ENCODE measurements around the gene MCRIP1.

Gene MCRIP1, protein sequence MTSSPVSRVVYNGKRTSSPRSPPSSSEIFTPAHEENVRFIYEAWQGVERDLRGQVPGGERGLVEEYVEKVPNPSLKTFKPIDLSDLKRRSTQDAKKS

GRCh38 chr17:81833160-81833920, at the start of gene MCRIP1:
Gene MCRIP1, minus strand, starts transcription at chr17:81833291. Its CDS starts 8,785 bp downstream, at chr17:81824506.
- peak within 1 kb of the TSS; percentile 87 for H3K9ac ChIP-seq (ENCODE audit: low read length)
- H3K4me1 ChIP-seq (ENCODE audit: control insufficient read depth, insufficient read depth, low read length): peaks cover 14% of the 10 kb centered on the region
- no peaks in the 10 kb centered on the region for H3K36me3 ChIP-seq (ENCODE audit: control insufficient read depth, insufficient read depth, low read length)
- H3K9me3 ChIP-seq (ENCODE audit: control insufficient read depth, low read length): no peaks in the 10 kb centered on the region
- H3K27me3 ChIP-seq (ENCODE audit: control insufficient read depth, insufficient read depth, low read length): no peaks in the 10 kb centered on the region
- peak within 1 kb of the TSS; percentile 74 for H3K4me3 ChIP-seq (ENCODE audit: low read length)

- Histone ChIP-seq H3K9me3 (ENCODE audit: control insufficient read depth, low read length) (no peaks in the 10 kb centered on the region), H3K9ac (ENCODE audit: low read length) (no peak overlapping the region), H3K36me3 (ENCODE audit: control insufficient read depth, insufficient read depth, low read length) (no peaks in the 10 kb centered on the region)
Observed at GRCh38 chr17:81879121-81879520, 46.0 kb upstream of the MCRIP1 start.

DNA sequence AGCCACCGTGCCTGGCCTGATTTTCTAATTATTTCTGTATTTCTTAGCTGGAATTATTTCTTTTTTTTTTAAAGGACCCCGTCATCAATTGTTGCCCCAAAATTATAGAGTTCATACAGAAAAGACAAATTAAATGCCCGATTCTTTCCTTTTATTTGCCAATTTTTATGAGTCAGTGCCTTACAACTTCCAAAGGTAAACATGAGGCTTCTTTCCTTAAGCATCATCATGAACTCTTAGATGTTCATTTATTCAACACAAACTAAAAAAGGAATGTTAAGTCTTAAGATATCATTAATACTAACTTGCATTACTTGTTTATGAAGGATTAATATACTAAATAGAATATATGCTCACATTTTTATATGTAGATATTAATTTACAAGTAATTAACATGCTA, 45.2 kb upstream of the MCRIP1 start:
- no peaks in the 10 kb centered on the region for H3K36me3 ChIP-seq (ENCODE audit: control insufficient read depth, insufficient read depth, low read length)

More at GRCh38 chr17:81879121-81879520, 46.0 kb upstream of the MCRIP1 start:
- no peak overlapping the region for H3K4me3 ChIP-seq (ENCODE audit: low read length)
- H3K27me3 ChIP-seq (ENCODE audit: control insufficient read depth, insufficient read depth, low read length): no peaks in the 10 kb centered on the region
- H3K4me1 ChIP-seq (ENCODE audit: control insufficient read depth, insufficient read depth, low read length): peaks cover 7% of the 10 kb centered on the region

GRCh38 chr17:81877569-81877968, 44.5 kb upstream of the MCRIP1 start:
- H3K27me3 ChIP-seq (ENCODE audit: control insufficient read depth, insufficient read depth, low read length): no peaks in the 10 kb centered on the region
- H3K4me3 ChIP-seq (ENCODE audit: low read length): no peak overlapping the region
- no peaks in the 10 kb centered on the region for H3K36me3 ChIP-seq (ENCODE audit: control insufficient read depth, insufficient read depth, low read length)
- no peak overlapping the region for H3K9ac ChIP-seq (ENCODE audit: low read length)
- peaks cover 7% of the 10 kb centered on the region for H3K4me1 ChIP-seq (ENCODE audit: control insufficient read depth, insufficient read depth, low read length)
- H3K9me3 ChIP-seq (ENCODE audit: control insufficient read depth, low read length): no peaks in the 10 kb centered on the region

More for the DNA sequence above, 45.2 kb upstream of the MCRIP1 start:
- H3K4me3 ChIP-seq (ENCODE audit: low read length): no peak overlapping the region
- H3K9me3 ChIP-seq (ENCODE audit: control insufficient read depth, low read length): no peaks in the 10 kb centered on the region
- peaks cover 7% of the 10 kb centered on the region for H3K4me1 ChIP-seq (ENCODE audit: control insufficient read depth, insufficient read depth, low read length)
- no peaks in the 10 kb centered on the region for H3K27me3 ChIP-seq (ENCODE audit: control insufficient read depth, insufficient read depth, low read length)
- H3K9ac ChIP-seq (ENCODE audit: low read length): no peak overlapping the region

- H3K4me1 ChIP-seq (ENCODE audit: control insufficient read depth, insufficient read depth, low read length): peaks cover 42% of the 10 kb centered on the region
- H3K27me3 ChIP-seq (ENCODE audit: control insufficient read depth, insufficient read depth, low read length): no peaks in the 10 kb centered on the region
- peak overlapping the region; percentile 95 for H3K4me3 ChIP-seq (ENCODE audit: low read length)
- H3K9me3 ChIP-seq (ENCODE audit: control insufficient read depth, low read length): no peaks in the 10 kb centered on the region
- peaks cover 11% of the 10 kb centered on the region for H3K36me3 ChIP-seq (ENCODE audit: control insufficient read depth, insufficient read depth, low read length)
- H3K9ac ChIP-seq (ENCODE audit: low read length): peak overlapping the region; percentile 86
Observed at GRCh38 chr17:81871387-81872230, 38.5 kb upstream of the MCRIP1 start.

DNA sequence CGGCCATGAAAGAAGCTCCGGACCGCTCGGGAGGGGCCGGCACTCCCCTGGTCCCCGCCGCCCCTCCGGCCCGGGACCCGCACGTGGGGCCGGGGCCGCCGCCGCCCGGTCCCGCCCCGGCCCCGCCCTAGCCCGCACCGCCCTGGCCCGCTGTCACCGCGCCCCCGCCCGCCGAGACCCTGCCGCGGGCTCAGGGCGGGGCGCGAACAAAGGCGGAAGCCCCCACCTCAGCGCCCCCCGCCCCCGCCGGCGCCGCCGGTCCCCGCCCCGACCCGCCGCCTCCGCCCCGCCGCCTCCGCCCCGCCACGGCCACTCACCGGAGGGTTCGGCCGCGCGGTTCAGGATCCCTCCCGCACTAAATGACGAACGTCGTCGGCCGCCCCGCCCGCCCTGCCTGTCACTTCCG, 37.9 kb upstream of the MCRIP1 start, which contains the start of gene ARHGDIA:
Gene ARHGDIA, minus strand, starts transcription at position 357 of the 406 bp plus-strand sequence. CDS start 1,407 bp downstream, outside the sequence.
- Histone ChIP-seq H3K9ac (ENCODE audit: low read length) (peak within 1 kb of the TSS; percentile 91), H3K4me3 (ENCODE audit: low read length) (peak within 1 kb of the TSS; percentile 95), H3K4me1 (ENCODE audit: control insufficient read depth, insufficient read depth, low read length) (peaks cover 48% of the 10 kb centered on the region), H3K27me3 (ENCODE audit: control insufficient read depth, insufficient read depth, low read length) (no peaks in the 10 kb centered on the region), H3K9me3 (ENCODE audit: control insufficient read depth, low read length) (no peaks in the 10 kb centered on the region), H3K36me3 (ENCODE audit: control insufficient read depth, insufficient read depth, low read length) (peaks cover 11% of the 10 kb centered on the region)

DNA sequence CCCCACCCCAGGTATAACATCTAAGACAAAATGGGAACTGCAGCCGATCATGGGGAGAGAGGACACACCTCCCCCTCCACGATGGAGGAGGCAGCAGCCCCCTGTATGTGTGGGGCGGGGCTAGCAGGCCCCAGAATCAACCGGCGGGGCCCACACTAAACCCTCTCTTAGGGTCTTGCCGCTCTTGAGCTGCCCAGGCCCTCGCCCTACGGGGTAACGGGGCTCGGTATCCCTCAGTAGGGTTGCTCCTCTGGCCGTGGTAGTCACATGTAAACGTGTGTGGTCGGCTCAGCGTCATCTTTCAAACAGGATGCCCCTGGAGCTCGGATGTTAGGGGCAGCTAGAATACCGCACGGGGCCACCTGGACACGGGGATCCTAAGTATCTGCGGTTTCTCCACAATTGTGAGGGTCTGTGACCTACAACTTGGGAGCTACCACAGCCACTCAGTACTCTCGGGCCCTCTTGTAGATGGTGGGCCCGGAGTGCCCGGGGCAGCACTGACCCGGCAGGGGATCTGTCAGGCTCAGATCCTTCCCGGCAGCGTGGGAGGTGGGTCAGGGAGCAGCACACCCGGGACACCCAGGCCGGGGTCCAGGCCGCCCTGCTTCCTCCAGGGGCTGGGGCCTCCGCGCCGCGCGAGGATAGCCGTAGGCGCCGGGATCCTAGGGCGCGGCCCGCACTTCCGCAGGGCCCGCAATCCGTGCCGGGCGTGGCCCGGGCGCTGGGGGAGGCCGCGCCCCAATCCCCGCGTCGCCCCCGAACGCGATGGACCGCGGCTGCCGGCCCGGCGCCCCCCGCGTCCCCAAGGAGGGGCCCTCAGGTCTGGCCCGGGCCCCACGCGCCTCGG, 37.3 kb upstream of the MCRIP1 start:
- Histone ChIP-seq H3K36me3 (ENCODE audit: control insufficient read depth, insufficient read depth, low read length) (peaks cover 11% of the 10 kb centered on the region), H3K4me3 (ENCODE audit: low read length) (peak overlapping the region; percentile 90), H3K4me1 (ENCODE audit: control insufficient read depth, insufficient read depth, low read length) (peaks cover 53% of the 10 kb centered on the region), H3K9ac (ENCODE audit: low read length) (peak overlapping the region; percentile 91), H3K9me3 (ENCODE audit: control insufficient read depth, low read length) (no peaks in the 10 kb centered on the region), H3K27me3 (ENCODE audit: control insufficient read depth, insufficient read depth, low read length) (no peaks in the 10 kb centered on the region)

GRCh38 chr17:81869221-81870130, 36.4 kb upstream of the MCRIP1 start:
- peak overlapping the region; percentile 90 for H3K4me3 ChIP-seq (ENCODE audit: low read length)
- H3K27me3 ChIP-seq (ENCODE audit: control insufficient read depth, insufficient read depth, low read length): no peaks in the 10 kb centered on the region
- peaks cover 62% of the 10 kb centered on the region for H3K4me1 ChIP-seq (ENCODE audit: control insufficient read depth, insufficient read depth, low read length)
- H3K9me3 ChIP-seq (ENCODE audit: control insufficient read depth, low read length): no peaks in the 10 kb centered on the region
- peak overlapping the region; percentile 91 for H3K9ac ChIP-seq (ENCODE audit: low read length)
- peaks cover 11% of the 10 kb centered on the region for H3K36me3 ChIP-seq (ENCODE audit: control insufficient read depth, insufficient read depth, low read length)

DNA sequence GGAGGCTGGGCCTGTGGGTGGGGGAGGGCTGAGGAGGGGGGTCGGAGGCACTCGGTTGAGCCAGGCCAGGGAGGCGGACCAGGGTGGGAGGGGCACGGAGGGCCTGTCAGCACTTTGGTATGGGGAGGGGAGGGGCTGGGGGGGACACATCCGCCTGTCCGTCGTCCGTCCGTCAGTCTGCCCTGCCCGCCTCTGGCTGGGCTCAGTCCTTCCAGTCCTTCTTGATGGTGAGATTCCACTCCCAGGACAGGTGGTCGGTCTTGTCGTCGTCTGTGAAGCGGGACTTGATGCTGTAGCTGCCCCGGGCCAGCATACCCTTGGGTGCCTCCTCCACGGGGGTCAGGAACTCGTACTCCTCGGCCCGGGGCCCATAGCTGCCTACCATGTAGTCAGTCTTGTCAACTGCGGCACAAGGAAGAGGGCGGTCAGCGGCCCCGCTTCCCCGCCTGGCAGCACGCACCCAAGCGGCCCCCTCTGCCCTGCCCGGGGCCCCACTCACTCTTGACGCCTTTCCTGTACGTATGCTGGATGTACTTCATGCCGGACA, 35.7 kb upstream of the MCRIP1 start:
- Histone ChIP-seq H3K36me3 (ENCODE audit: control insufficient read depth, insufficient read depth, low read length) (peaks cover 11% of the 10 kb centered on the region), H3K4me1 (ENCODE audit: control insufficient read depth, insufficient read depth, low read length) (peaks cover 69% of the 10 kb centered on the region), H3K4me3 (ENCODE audit: low read length) (no peak overlapping the region), H3K27me3 (ENCODE audit: control insufficient read depth, insufficient read depth, low read length) (no peaks in the 10 kb centered on the region), H3K9ac (ENCODE audit: low read length) (no peak overlapping the region), H3K9me3 (ENCODE audit: control insufficient read depth, low read length) (no peaks in the 10 kb centered on the region)

DNA sequence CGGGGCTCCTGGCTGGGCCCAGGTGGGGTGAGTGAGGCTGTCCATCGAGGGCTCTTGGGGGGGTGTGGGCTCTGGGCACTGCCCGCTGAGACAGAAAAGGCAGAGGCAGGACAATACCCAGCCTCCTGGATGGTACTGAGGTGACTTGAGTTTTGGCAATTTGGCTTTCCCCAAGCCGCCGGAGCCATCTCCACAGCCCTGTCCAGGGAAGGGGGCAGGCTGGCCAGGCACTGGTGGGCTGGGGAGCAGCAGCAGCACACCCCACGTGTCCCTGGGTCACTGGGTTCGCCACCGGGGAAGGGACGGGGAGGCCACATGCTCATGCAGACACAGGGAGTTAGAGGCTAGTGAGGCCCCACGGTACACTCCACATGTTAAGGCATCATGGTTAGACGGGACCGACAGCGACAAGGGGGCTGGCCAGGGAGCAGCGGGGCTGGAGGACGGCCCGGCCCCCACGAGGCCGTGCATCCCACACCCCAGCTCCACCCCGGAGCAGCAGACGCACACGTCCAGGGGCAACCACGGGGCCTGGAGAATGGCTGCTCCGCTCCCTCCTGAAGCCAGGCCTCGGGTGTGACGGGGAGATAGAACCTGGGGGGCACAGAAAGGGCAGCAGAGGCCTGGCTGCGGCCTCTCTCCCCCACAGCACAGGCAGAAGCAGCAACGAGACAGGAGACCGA, 35.0 kb upstream of the MCRIP1 start:
- no peaks in the 10 kb centered on the region for H3K9me3 ChIP-seq (ENCODE audit: control insufficient read depth, low read length)
- no peak overlapping the region for H3K4me3 ChIP-seq (ENCODE audit: low read length)
- H3K36me3 ChIP-seq (ENCODE audit: control insufficient read depth, insufficient read depth, low read length): peaks cover 11% of the 10 kb centered on the region
- no peaks in the 10 kb centered on the region for H3K27me3 ChIP-seq (ENCODE audit: control insufficient read depth, insufficient read depth, low read length)
- peaks cover 75% of the 10 kb centered on the region for H3K4me1 ChIP-seq (ENCODE audit: control insufficient read depth, insufficient read depth, low read length)
- peak overlapping the region; percentile 41 for H3K9ac ChIP-seq (ENCODE audit: low read length)
